HepG2 (cell line): Measurements from ENCODE around the gene METTL22. TPM values are rescaled to one million over a fixed set of nuclear protein-coding genes. Genes with fewer than 3 reads are reported as not detected.
A peak's percentile ranks its signal among the peaks of the same experiment; 100 is the strongest.

Experiments used
- BORCS8-MEF2B ChIP-seq: sonication (generic); formaldehyde crosslinking; IDR thresholded peaks from 2 replicates; pipeline ENCODE4 v1.8.0; 2022; ENCODE audit warnings: mild to moderate bottlenecking, missing genetic modification reagents
- EHMT2 ChIP-seq: fragments of 200-600 bp; sonication (generic); IDR thresholded peaks from 2 replicates; pipeline ENCODE4 v1.7.0; 2017; ENCODE audit warnings: antibody characterized with exemption, low read depth, low read length, borderline replicate concordance
- FOSL1 ChIP-seq: sonication (generic); formaldehyde crosslinking; IDR thresholded peaks from 2 replicates; pipeline ENCODE4 v1.9.0; 2021; ENCODE audit warnings: missing genetic modification reagents, borderline replicate concordance
- GATA4 ChIP-seq: sonication (generic); IDR thresholded peaks from 2 replicates; pipeline ENCODE4 v1.6.1; 2016; ENCODE audit warnings: antibody characterized with exemption, low read depth, borderline replicate concordance
- GLI4 ChIP-seq: sonication (generic); formaldehyde crosslinking; IDR thresholded peaks from 2 replicates; pipeline ENCODE4 v1.5.1; 2020; ENCODE audit warnings: missing genetic modification reagents, mild to moderate bottlenecking, moderate library complexity, borderline replicate concordance
- HDAC6 ChIP-seq: fragments of 200-600 bp; sonication (generic); IDR thresholded peaks from 2 replicates; pipeline ENCODE4 v1.7.0; 2017; ENCODE audit warnings: mild to moderate bottlenecking, antibody characterized with exemption, low read length, low read depth
- HES4 ChIP-seq: sonication (generic); formaldehyde crosslinking; IDR thresholded peaks from 2 replicates; pipeline ENCODE4 v1.9.0; 2021; ENCODE audit warnings: mild to moderate bottlenecking, missing genetic modification reagents, borderline replicate concordance
- HNF1B ChIP-seq: sonication (generic); formaldehyde crosslinking; IDR thresholded peaks from 2 replicates; pipeline ENCODE4 v1.5.1; 2020; ENCODE audit warnings: mild to moderate bottlenecking, moderate library complexity, missing genetic modification reagents
- HOXA5 ChIP-seq: sonication (generic); formaldehyde crosslinking; IDR thresholded peaks from 2 replicates; pipeline ENCODE4 v1.4.0; 2020; ENCODE audit warnings: missing genetic modification reagents
- KMT2A ChIP-seq: sonication (generic); formaldehyde crosslinking; IDR thresholded peaks from 2 replicates; pipeline ENCODE4 v1.4.0; 2020; ENCODE audit warnings: missing genetic modification reagents
- MLXIP ChIP-seq: sonication (generic); formaldehyde crosslinking; IDR thresholded peaks from 2 replicates; pipeline ENCODE4 v1.9.0; 2021; ENCODE audit warnings: missing genetic modification reagents, borderline replicate concordance
- MTF2 ChIP-seq: sonication (generic); formaldehyde crosslinking; IDR thresholded peaks from 2 replicates; pipeline ENCODE4 v1.5.0; 2020; ENCODE audit warnings: missing genetic modification reagents, borderline replicate concordance
- NBN ChIP-seq: fragments of 450-650 bp; conservative IDR thresholded peaks from 2 replicates; pipeline ENCODE4 v1.6.1; 2017
- NR2F1 ChIP-seq, 2 experiments: fragments of 450-650 bp in 1 of 2; formaldehyde crosslinking in 1 of 2; IDR thresholded peaks; 2 replicates each; pipeline versions ENCODE4 v1.5.0 to v1.6.1; 2016 to 2020; ENCODE audit warnings: mild to moderate bottlenecking in 1 of 2, missing compliant biosample characterization in 1 of 2, missing genetic modification reagents in 1 of 2, moderate library complexity in 1 of 2
- PAX8 ChIP-seq: sonication (generic); formaldehyde crosslinking; IDR thresholded peaks from 2 replicates; pipeline ENCODE4 v1.8.0; 2022; ENCODE audit warnings: mild to moderate bottlenecking, missing genetic modification reagents, borderline replicate concordance
- RNF2 ChIP-seq: fragments of 450-650 bp; conservative IDR thresholded peaks from 2 replicates; pipeline ENCODE4 v1.6.1; 2016; ENCODE audit warnings: low read depth
- SMAD9 ChIP-seq: sonication (generic); formaldehyde crosslinking; IDR thresholded peaks from 2 replicates; pipeline ENCODE4 v1.5.1; 2020; ENCODE audit warnings: mild to moderate bottlenecking, missing genetic modification reagents
- SNAI1 ChIP-seq: sonication (generic); formaldehyde crosslinking; IDR thresholded peaks from 2 replicates; pipeline ENCODE4 v1.5.0; 2020; ENCODE audit warnings: mild to moderate bottlenecking, missing genetic modification reagents, borderline replicate concordance
- SOX5 ChIP-seq: IDR thresholded peaks from 2 replicates; pipeline ENCODE4 v1.6.1; 2016; ENCODE audit warnings: borderline replicate concordance
- ZNF343 ChIP-seq: sonication (generic); formaldehyde crosslinking; IDR thresholded peaks from 2 replicates; pipeline ENCODE4 v1.4.0; 2020; ENCODE audit warnings: mild to moderate bottlenecking, missing genetic modification reagents
- ZNF460 ChIP-seq: sonication (generic); formaldehyde crosslinking; IDR thresholded peaks from 2 replicates; pipeline ENCODE4 v1.5.1; 2020; ENCODE audit warnings: missing genetic modification reagents, mild to moderate bottlenecking, borderline replicate concordance
- ZNF552 ChIP-seq: sonication (generic); formaldehyde crosslinking; IDR thresholded peaks from 2 replicates; pipeline ENCODE4 v1.9.0; 2022; ENCODE audit warnings: missing genetic modification reagents, mild to moderate bottlenecking, borderline replicate concordance
- ZNF576 ChIP-seq: sonication (generic); formaldehyde crosslinking; IDR thresholded peaks from 2 replicates; pipeline ENCODE4 v1.4.0; 2020; ENCODE audit warnings: mild to moderate bottlenecking, missing genetic modification reagents
- ZNF83 ChIP-seq: sonication (generic); formaldehyde crosslinking; IDR thresholded peaks from 2 replicates; pipeline ENCODE4 v1.4.0; 2020; ENCODE audit warnings: missing genetic modification reagents, mild to moderate bottlenecking, borderline replicate concordance
- ZNF839 ChIP-seq: sonication (generic); formaldehyde crosslinking; IDR thresholded peaks from 2 replicates; pipeline ENCODE4 v1.4.0; 2020; ENCODE audit warnings: missing genetic modification reagents, mild to moderate bottlenecking, borderline replicate concordance
- polyA plus RNA-seq, 8 experiments: library from polyadenylated mRNA; depleted of rRNA in 3 of 8; stranded (reverse) in 7 of 8; unstranded in 1 of 8; fragments of >200 nt; fragmentation: Illumina TruSeq in 4 of 8; extraction: Trizol in 4 of 8; gene quantifications; 2 replicates each; pipeline versions ENCODE4 v1.2.1 to v1.2.3, GENCODE V29; 2011 to 2016; ENCODE audit warnings: low read depth in 4 of 8, missing spikeins in 1 of 8, mixed read lengths in 1 of 8; ENCODE audit not compliant: insufficient read depth in 1 of 8
- total RNA-seq, 5 experiments: library from RNA; depleted of rRNA; stranded (reverse); fragments of >200 nt; fragmentation: Illumina TruSeq; extraction: Trizol; gene quantifications; 2 replicates each; pipeline ENCODE4 v1.2.3, GENCODE V29; 2016; ENCODE audit warnings: low read depth in 1 of 5

METTL22 gene
- total and polyA plus RNA-seq, 2 of the 13 experiments (the other 11 are each of a cell fraction or from before 2014, with no cell fraction given), result 36.2 to 94.8 TPM

GRCh38 chr16:8674413-8675022, 53.0 kb downstream of the METTL22 start, which contains the start of gene ABAT (continued):
- TF ChIP-seq RNF2, result 0 out of 2 replicates have a peak, but pooled peaks have one; percentile 59
- peak; percentile 77; the same call in 1 of the 2 replicates for TF ChIP-seq HOXA5 (CRISPR knock-in tag)
- TF ChIP-seq MLXIP (CRISPR knock-in tag), result no peak
- TF ChIP-seq HNF1B (CRISPR knock-in tag), result peak; percentile 25; the same call in 1 of the 2 replicates
- TF ChIP-seq GLI4 (CRISPR knock-in tag), result no peak
- TF ChIP-seq NR2F1 (CRISPR knock-in tag; IDR thresholded peaks at IDR 0.05), result no peak
- TF ChIP-seq BORCS8-MEF2B (CRISPR knock-in tag), result no peak
- no peak; the same call in 1 of the 2 replicates for TF ChIP-seq ZNF839
- no peak for TF ChIP-seq HDAC6
- TF ChIP-seq EHMT2, result no peak
- peak; percentile 76; the same call in 1 of the 2 replicates for TF ChIP-seq MTF2 (CRISPR knock-in tag)
- no peak for TF ChIP-seq PAX8 (CRISPR knock-in tag)
- TF ChIP-seq NBN, result no peak
- TF ChIP-seq ZNF460 (CRISPR knock-in tag), result no peak
- TF ChIP-seq FOSL1 (CRISPR knock-in tag), result no peak
- TF ChIP-seq ZNF83 (CRISPR knock-in tag), result no peak
- no peak for TF ChIP-seq SMAD9 (CRISPR knock-in tag)
- peak; percentile 50; the same call in 1 of the 2 replicates for TF ChIP-seq ZNF552
- no peak for TF ChIP-seq ZNF576 (CRISPR knock-in tag)
- peak; percentile 85 for TF ChIP-seq KMT2A (CRISPR knock-in tag)
- TF ChIP-seq ZNF343 (CRISPR knock-in tag), result no peak
- no peak for TF ChIP-seq SOX5 (CRISPR knock-in tag)
- peak; percentile 91; the same call in 1 of the 2 replicates for TF ChIP-seq SNAI1 (CRISPR knock-in tag)
- TF ChIP-seq GATA4, result no peak
- peak; percentile 20; the same call in 1 of the 2 replicates for TF ChIP-seq HES4 (CRISPR knock-in tag)
